Activated CD8-positive, alpha-beta memory T cell treated with anti-CD3 and anti-CD28 coated beads, Interleukin-2, amount 50 U/mL, for 24 hours (primary cell): ENCODE data around the gene ANGEL2.

Experiments
- DNase-seq: peaks from one replicate; pipeline ENCODE4 v3.0.0-alpha.2; 2020; ENCODE audit errors: extremely low read depth

Gene ANGEL2

GRCh38 chr1:212951947-212952640, 63.6 kb downstream of the ANGEL2 start:
- no peak for DNase-seq

GRCh38 chr1:212951126-212951946, 64.3 kb downstream of the ANGEL2 start:
- no peak for DNase-seq

GRCh38 chr1:212950243-212951125, 65.2 kb downstream of the ANGEL2 start, which contains the start of gene VASH2:
Gene VASH2 (plus strand): TSS chr1:212950541. CDS start chr1:212951543, 1,002 bp downstream.
- DNase-seq, result peak; percentile 21

- DNase-seq, result no peak
Measured at GRCh38 chr1:212949771-212950170, 65.9 kb downstream of the ANGEL2 start.

GRCh38 chr1:212946872-212947271, 68.8 kb downstream of the ANGEL2 start:
- no peak for DNase-seq

- no peak for DNase-seq
Measured at GRCh38 chr1:212945463-212946160, 70.1 kb downstream of the ANGEL2 start.

GRCh38 chr1:212945056-212945455, 70.6 kb downstream of the ANGEL2 start:
- no peak for DNase-seq

GRCh38 chr1:212944229-212944901, 71.3 kb downstream of the ANGEL2 start:
- no peak for DNase-seq

GRCh38 chr1:212943393-212943710, 72.3 kb downstream of the ANGEL2 start:
- DNase-seq, result no peak

- no peak for DNase-seq
Measured at GRCh38 chr1:212942679-212943392, 72.8 kb downstream of the ANGEL2 start.
